GM18499 (cell line): ENCODE measurements around the gene ASPG.

Experiments
- ATAC-seq: cut with Tn5 transposase; IDR thresholded peaks from one replicate; pipeline ENCODE4 v1.9.1; 2021; ENCODE audit warnings: moderate number of reproducible peaks; ENCODE audit not compliant: insufficient read depth, unreplicated experiment

The ASPG gene

GRCh38 chr14:104091927-104092771 lies 6.6 kb downstream of the ASPG start:
- no peak for ATAC-seq

- no peak for ATAC-seq
Observed at GRCh38 chr14:104092931-104093365, 7.4 kb downstream of the ASPG start.

DNA sequence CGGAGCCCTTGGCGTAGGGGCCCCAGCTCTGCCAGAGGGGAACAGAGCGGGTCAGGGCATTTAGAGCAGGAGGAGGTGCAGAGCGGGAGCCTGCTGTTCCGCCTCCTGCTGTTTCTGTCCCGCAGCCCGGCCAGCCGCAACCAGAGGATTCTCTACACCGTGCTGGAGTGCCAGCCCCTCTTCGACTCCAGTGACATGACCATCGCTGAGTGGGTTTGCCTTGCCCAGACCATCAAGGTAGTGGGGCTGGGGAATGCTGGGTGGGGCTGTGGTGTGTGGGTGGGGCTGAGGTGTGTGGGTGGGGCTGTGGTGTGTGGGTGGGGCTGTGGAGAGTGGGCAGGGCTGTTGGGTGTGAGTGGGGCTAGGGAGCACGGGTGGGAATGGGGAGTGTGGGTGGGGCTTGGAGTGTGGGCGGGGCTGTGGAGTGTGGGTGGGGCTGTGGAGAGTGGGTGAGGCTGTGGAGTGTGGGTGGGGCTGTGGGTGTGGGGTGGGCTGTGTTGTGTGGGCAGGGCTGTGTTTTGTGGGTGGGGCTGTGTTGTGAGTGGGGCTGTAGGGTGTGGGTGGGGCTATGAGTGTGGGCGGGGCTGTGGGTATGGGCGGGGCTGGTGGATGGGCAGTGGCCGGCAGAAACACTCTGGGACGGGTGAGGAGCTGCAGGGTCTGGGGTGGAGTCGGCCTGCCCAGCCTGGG lies 8.0 kb downstream of the ASPG start:
- no peak for ATAC-seq

- no peak for ATAC-seq
Observed at GRCh38 chr14:104094056-104094708, 8.7 kb downstream of the ASPG start.

- no peak for ATAC-seq
Observed at GRCh38 chr14:104094709-104095425, 9.4 kb downstream of the ASPG start.

DNA sequence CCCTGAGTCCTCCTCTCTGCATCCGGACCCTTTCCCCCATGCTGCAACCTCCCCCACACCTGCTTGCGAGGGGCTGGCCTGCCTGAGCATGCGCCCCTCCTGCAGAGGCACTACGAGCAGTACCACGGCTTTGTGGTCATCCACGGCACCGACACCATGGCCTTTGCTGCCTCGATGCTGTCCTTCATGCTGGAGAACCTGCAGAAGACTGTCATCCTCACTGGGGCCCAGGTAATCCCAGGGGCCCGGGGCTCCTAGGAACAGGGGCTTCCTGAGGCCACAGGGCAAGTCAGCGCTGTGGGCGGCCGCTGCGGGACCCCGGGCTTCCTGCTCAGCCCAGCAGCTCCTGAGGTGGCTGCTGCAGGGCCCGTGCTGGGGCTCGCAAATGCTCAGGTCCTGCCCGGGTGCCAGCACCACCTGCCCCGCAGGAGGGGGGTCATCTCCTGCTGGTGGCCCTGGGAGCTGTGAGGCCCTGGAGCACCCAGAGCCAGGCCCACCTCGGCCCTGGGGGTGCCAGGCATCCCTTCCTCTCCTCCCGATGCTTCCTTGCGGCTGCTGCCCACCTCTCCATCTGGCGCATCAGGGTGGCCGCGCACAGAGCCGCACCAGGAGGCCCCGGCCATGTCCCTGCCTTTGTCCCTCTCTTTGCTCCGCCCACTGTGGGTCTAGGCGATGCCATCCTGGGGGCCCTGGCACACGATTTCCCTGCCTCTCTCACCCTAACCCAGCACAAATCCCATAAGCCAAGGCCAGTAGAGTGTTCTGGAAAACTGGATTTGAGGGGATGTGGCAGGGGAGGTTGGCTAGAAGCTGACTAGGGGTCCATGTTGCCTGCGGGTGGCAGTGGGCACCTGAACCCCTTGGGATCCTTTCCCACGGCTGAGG lies 10.2 kb downstream of the ASPG start:
- ATAC-seq = no peak

GRCh38 chr14:104096318-104096717 lies 10.8 kb downstream of the ASPG start:
- ATAC-seq = no peak

DNA sequence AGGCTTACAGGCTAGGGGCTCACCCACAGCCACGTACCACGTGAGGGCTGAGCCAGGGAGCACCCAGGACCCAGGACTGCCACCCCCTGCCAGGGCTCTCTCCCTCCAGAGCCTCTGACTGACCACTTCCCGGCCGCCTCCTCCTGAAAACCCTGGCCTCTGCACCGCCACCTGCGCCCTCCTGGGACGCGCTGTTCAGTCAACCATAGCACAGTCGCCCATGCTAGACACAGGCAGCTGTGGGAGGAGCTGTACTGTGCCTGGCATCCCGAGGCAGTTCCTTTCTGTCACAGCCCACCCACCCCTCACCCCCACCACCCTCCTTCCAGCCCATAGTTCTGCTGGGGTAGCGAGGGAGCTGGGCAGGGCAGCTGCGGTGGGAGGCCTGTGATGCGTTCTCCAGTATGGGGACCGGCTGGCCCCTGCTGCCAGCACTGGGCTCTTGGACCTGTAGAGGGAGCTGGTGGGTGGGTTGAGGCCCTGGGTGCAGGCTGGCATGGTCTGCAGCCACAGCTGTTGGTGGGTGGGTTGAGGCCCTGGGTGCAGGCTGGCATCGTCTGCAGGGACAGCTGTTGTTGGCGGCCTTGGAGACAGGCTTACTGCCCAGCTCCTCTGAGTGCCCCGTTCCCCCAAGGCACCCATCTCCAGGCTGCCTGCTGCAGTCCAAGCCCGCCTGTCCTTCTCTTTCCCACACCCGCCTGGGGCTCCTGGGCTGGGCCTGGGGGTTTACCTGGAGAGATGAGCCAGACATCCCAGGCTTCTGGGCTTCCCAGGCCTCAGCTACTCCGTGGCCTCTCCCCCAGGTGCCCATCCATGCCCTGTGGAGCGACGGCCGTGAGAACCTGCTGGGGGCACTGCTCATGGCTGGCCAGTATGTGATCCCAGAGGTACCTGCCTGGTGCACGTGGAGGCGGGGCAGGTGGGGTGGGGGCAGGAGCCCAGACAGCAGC lies 11.5 kb downstream of the ASPG start:
- no peak for ATAC-seq

- ATAC-seq = no peak
Observed at GRCh38 chr14:104098272-104099095, 13.0 kb downstream of the ASPG start.

DNA sequence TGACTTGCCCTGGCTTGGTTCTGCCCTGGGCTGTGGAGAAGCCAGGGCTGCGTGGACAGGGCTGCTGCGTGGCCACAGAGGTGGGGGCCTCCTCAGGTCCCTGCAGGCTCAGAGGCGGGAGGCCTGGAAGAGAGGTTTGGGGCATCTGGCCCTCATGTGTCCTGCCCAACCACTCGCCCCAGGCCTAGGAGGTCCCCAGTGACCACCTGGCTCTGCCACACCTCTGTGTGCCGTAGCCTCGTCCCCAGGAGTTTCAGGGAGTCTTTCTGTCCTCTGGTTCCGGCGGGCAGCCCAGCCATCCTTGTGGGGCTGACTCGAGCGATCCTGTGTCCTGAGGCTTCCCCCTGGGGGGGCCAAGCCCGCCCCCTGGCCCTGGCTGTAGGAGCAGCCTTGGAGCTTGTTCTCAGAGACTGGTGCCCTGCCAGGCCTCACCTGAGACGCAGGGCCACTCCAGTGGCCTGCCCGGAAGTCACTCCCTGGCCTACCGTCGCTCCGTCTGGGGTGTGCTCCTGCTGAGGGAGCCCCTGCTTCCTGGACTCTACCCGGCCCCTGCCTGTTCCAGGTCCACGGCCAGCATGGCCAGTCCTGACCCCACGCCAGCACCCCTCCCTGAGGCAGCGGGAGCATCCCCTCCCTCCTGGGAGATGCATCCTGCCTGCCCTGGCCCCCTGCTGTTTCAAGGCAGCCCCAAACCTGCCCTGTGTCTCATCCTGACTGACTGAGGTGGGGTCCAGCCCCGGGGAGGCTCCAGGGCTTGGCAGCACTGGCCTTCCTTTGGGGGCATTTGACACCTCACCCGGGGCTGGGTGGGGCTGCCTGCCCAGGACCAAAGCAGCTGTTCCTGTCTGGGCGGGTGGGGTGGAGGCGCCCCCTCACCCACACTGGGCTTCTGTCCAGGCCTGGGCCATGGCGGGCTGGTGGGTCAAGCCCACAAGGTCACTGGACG lies 13.9 kb downstream of the ASPG start:
- ATAC-seq = no peak

GRCh38 chr14:104100171-104101085 lies 14.9 kb downstream of the ASPG start:
- no peak for ATAC-seq

DNA sequence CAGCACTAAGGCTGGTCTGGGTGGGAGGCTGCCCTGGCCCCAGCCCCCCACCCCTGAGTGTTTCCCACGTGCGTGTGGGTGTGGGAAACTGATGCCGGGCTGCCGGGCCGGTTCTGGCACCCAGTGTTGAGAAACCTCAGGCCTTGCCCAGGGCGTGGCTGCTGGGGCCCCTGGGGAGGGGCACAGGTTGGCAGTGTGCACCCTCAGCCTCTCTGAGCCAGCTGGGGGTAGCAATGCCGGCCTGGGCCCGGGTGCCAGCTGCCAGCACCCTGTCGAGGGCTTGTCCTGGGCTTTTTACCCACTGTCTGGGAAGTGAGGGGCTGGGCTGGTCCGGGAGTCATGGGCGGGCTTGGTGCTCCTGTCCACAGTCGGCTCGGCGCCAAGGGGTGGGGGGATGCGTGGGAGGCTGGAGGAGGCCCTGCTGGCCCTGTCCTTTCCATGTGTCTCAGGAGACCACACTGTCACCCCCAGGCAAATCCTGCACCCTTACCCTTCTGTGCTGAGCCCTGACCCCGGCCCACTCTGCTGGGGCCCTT lies 15.7 kb downstream of the ASPG start:
- ATAC-seq = no peak

DNA sequence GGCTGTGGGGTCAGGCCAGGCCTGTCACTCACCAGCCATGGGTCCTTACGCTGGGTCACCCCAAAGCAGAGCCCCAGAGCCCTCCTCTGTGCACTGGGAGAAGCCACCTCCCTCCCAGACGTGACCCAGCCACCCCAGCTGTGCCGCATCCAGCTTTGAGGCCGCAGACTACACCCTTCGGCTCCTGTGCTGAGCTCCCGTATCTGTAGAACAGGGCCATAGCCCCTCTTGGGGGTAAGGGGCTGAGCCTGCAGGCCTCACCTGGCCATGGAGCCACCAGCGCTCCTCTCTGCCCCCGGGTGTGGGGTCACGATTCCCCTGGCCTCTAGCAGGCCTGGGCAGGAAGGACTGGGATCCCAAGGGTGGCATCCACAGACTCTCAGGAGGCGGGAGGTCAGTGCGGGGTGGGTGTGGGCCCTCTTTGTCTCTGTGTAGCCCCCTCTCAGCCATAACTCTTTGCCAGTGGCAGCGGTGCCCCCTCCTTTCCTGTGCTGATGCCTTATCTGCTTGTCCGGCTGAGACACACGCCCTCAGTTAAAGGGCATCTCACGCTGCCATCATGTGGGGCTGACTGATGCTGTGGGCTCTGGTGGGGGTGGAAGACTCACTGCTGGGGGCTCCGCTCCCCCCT lies 16.3 kb downstream of the ASPG start:
- ATAC-seq = no peak

- no peak for ATAC-seq
Observed at GRCh38 chr14:104102282-104102914, 16.9 kb downstream of the ASPG start.
